Limb (tissue), 2 donors: ENCODE measurements around the gene ERC1.

Experiments
- DNase-seq, 2 donors: peaks; one replicate each; pipeline ENCODE4 v3.0.0-alpha.2; 2016; ENCODE audit errors: extremely low spot score in 2 of 2

Gene ERC1

DNA sequence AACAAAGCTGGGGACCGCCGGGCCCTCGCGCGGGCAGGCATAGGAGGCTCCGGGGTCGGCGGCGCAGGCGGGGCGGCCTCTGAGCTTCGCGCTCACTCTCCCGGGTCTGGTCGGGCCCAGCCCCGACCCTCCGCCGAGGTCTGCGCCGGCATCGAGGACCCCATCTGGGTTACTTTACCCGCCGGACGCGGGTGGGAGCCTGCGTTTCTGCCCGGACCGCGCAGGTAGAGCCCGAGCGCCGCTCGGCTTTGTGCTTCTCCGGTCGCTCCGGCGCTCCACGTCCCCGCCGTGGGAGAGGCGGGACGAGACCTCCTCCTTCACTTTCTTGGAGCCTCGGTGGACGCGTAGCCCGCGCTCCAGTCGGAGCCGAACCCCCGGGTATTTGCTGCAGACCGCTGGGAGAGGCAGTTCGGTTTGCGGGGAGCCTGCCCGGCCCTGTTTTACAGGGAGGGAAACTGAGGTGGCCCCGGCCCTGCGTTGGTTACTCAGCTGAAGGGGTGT lies 540.2 kb downstream of the ERC1 start:
- peak in 1 of 2 donors; percentile 60 for DNase-seq

- DNase-seq: no peak
Measured at GRCh38 chr12:1531654-1532374, 540.8 kb downstream of the ERC1 start.

- no peak for DNase-seq
Measured at GRCh38 chr12:1532375-1533165, 541.5 kb downstream of the ERC1 start.

- no peak for DNase-seq
Measured at GRCh38 chr12:1533205-1533601, 542.2 kb downstream of the ERC1 start.

DNA sequence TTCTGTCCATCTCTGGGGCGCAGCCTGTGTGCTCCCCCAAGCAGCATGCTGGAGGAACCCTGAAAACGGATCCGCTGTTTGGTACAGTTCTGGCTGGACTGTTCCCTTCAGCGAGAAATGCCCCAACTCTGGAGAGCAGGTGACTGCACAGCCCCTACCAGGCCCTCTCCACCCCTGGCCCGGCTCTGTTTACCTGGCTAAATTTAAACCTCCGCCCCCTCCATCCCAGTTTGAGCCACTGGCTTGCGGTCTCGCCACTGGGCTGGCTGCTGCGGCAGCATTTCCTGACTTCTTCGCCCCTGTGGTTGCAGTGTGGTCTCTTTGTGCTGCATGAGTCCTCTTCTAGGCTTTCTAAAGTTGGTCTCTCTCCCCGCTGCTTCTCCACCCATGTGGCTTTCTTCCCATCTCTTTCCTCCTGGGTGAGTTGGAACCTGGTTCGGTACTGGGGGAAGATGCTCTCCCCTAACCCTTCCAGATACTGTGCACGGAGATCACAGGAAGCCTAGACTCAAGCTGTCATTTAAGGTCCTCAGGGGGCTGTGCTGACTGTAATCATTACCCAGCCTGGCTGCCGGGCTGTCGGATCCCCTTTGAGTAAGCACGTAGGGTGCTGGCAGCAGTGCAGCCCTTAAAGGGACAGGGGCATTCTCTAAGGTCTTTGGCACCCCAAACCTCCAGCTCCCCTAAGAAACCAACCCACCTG lies 542.7 kb downstream of the ERC1 start:
- DNase-seq: no peak

DNA sequence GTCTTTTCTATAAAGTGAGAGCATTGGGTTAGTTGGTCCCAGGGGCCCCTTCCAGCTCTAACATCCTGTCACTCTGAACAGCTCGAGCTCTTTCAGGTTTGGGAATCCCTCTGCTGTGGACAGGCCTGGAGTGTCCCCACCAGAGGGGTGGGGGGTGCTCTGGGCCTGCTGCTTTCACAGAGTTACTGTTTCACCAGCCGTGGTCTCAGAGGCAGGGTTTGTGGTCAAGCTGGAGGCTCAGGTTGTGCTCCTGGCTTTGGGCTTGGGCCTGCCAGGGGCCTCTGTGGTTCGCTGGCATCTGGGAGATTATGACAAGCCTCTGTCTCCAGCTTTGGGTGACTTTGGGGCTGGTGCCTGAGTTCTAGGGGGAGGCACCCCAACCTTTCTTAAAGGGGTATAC lies 543.7 kb downstream of the ERC1 start:
- no peak for DNase-seq

DNA sequence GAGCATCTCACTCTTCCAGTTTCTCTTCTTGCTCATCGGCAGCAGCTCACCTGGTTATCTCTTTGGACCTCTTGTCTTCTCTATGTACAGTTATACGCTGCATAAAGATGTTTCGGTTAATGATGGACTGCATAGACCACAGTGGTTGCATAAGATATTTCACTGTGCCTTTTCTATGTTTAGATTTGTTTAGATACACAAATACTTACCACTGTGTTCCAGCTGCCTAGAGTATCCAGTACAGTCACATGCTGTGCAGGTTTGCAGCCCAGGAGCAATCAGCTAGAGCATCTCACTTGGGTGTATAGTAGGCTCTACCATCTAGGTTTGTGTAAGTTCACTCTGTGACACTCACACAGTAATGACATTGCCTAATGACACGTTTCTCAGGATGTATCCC lies 545.8 kb downstream of the ERC1 start:
- DNase-seq: no peak

- no peak for DNase-seq
Measured at GRCh38 chr12:1539135-1539534, 548.1 kb downstream of the ERC1 start.

DNA sequence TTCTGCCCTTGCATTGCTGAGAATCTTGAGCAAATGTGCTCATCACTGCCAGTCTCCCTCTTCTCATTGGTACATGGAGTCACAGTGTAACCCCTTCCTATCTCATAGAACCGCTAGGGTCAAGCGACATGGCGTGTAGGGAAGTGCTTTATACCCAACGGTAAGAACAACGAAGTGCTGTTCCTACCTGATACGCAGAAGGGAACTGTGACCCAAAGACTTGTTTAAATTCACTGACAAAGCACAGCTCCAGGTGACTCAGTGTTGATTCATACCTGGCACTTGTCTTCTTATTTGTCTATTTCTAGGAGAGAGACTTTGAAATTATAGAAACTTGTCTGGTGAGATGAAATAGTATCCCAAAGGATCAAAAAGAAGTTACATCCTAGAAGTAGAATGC lies 549.7 kb downstream of the ERC1 start:
- no peak for DNase-seq

DNA sequence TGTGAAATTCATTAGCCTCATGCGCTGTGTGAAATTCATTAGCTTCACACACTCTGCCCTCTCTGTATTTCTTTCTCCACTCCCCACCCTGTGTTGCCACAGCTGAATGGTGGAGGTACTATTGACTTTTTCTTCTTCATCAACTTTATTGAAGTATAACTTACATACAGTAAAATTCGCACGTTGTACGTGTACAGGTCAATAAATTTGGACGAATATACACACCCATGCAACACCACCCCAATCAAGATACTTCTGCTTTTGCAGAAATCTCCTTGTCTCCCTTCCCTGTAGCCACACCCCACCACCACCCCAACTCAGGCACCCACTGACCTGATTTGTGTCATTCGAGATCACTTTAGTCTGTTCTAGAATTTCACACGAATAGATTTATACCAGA lies 551.6 kb downstream of the ERC1 start:
- no peak for DNase-seq

- DNase-seq: no peak
Measured at GRCh38 chr12:1544996-1545700, 554.1 kb downstream of the ERC1 start.
